ENCODE measurements around the gene MIAT. TPM values are rescaled to one million over a fixed set of nuclear protein-coding genes. Genes with fewer than 3 reads are reported as not detected.

The MIAT gene
- total and polyA plus RNA-seq, 12 donors = 0.18 to 23.9 (median 3.1) TPM

- Histone ChIP-seq H3K4me3 (no peak overlapping the region), H3K36me3 (replicated peaks in 1 of 2) (no peaks in the 10 kb centered on the region), H3K9me3 (replicated peaks in 1 of 3) (no peaks in the 10 kb centered on the region), H3K27ac (no peak overlapping the region), H3K27me3 (no peaks in the 10 kb centered on the region), H3K4me1 (replicated peaks in 1 of 2) (peaks cover 0 to 4% of the 10 kb centered on the region in 2 donors)
- 59 to 62% (median 60%) methylated on average over 12 of the region's 12 CpGs for WGBS, 4 donors
- intact Hi-C loops (cut with DNase I) = no loop called here
- DNase-seq = peak in 3 of 7 donors; percentile 19 to 28 (median 21)
- no peak for TF ChIP-seq CTCF (IDR thresholded peaks at IDR 0.05)
- no peak for TF ChIP-seq POLR2A (IDR thresholded peaks at IDR 0.05)
These were observed 56.5 kb downstream of the MIAT start for GRCh38 chr22:26713823-26714449.

- Histone ChIP-seq H3K9me3 (replicated peaks in 1 of 3) (no peaks in the 10 kb centered on the region), H3K27me3 (no peaks in the 10 kb centered on the region), H3K27ac (no peak overlapping the region), H3K36me3 (replicated peaks in 1 of 2) (no peaks in the 10 kb centered on the region), H3K4me3 (no peak overlapping the region), H3K4me1 (replicated peaks in 1 of 2) (peaks cover 0 to 6% of the 10 kb centered on the region in 2 donors)
- intact Hi-C loops (cut with DNase I) = no loop called here
- DNase-seq = no peak
- TF ChIP-seq POLR2A (IDR thresholded peaks at IDR 0.05) = no peak
- TF ChIP-seq CTCF (IDR thresholded peaks at IDR 0.05) = no peak
- 75 to 91% (median 87%) methylated on average over 6 to 11 of the region's 11 CpGs for WGBS, 4 donors
These were observed 57.6 kb downstream of the MIAT start for GRCh38 chr22:26714971-26715370.

- Histone ChIP-seq H3K4me1 (replicated peaks in 1 of 2) (peaks cover 0 to 6% of the 10 kb centered on the region in 2 donors), H3K27ac (no peak overlapping the region), H3K36me3 (replicated peaks in 1 of 2) (no peaks in the 10 kb centered on the region), H3K9me3 (replicated peaks in 1 of 3) (no peaks in the 10 kb centered on the region), H3K27me3 (no peaks in the 10 kb centered on the region), H3K4me3 (no peak overlapping the region)
- TF ChIP-seq POLR2A (IDR thresholded peaks at IDR 0.05) (no peak), CTCF (IDR thresholded peaks at IDR 0.05) (no peak)
- intact Hi-C loops (cut with DNase I) = no loop called here
- DNase-seq = no peak
- 88 to 97% (median 94%) methylated on average over 6 of the region's 6 CpGs for WGBS, 4 donors
These were observed 58.1 kb downstream of the MIAT start for GRCh38 chr22:26715392-26715936.

GRCh38 chr22:26718488-26718887, 61.1 kb downstream of the MIAT start:
- Histone ChIP-seq H3K9me3 (replicated peaks in 1 of 3) (no peaks in the 10 kb centered on the region), H3K36me3 (replicated peaks in 1 of 2) (no peaks in the 10 kb centered on the region), H3K27me3 (no peaks in the 10 kb centered on the region), H3K27ac (no peak overlapping the region), H3K4me1 (replicated peaks in 1 of 2) (peaks cover 0 to 6% of the 10 kb centered on the region in 2 donors), H3K4me3 (no peak overlapping the region)
- DNase-seq = no peak
- TF ChIP-seq CTCF (IDR thresholded peaks at IDR 0.05) (no peak), POLR2A (IDR thresholded peaks at IDR 0.05) (no peak)
- 76 to 85% (median 81%) methylated on average over 5 of the region's 5 CpGs for WGBS, 4 donors
- intact Hi-C loops (cut with DNase I) = no loop called here

Data from adrenal gland (tissue), 12 donors.